C4-2B (cell line): ENCODE results near the gene NALCN.

Experiments
- CTCF ChIP-seq: fragments of 450-650 bp; conservative IDR thresholded peaks from 2 replicates; pipeline ENCODE4 v1.5.1; 2017; ENCODE audit warnings: mild to moderate bottlenecking
- ZFX ChIP-seq: fragments of 450-650 bp; IDR thresholded peaks from 2 replicates; pipeline ENCODE4 v1.6.1; 2017

GRCh38 chr13:101425623-101426022 is 9.3 kb upstream of the NALCN start:
- TF ChIP-seq CTCF = no peak
- no peak for TF ChIP-seq ZFX
